Esophagus mucosa (tissue), 1 donor: ENCODE data around the gene LIN54. TPM values are rescaled to one million over a fixed set of nuclear protein-coding genes. Genes with fewer than 3 reads are reported as not detected.
"Not testable (repeated sequence)": the region's sequence is repeated elsewhere in the genome, so short reads cannot be mapped to it uniquely, and the experiment has no call there.

Experiments
- ATAC-seq: fragments of 200-7000 bp; cut with Tn5 transposase; one replicate; pipeline ENCODE4 v1.9.1; 2020
- total RNA-seq: library from RNA; stranded (reverse); gene quantifications from one replicate; pipeline ENCODE4 v1.2.4, GENCODE V29; 2023
- donor health status: DM: yes; HTN: yes; CAD: no.

Gene LIN54
- total RNA-seq: 12.0 TPM

DNA sequence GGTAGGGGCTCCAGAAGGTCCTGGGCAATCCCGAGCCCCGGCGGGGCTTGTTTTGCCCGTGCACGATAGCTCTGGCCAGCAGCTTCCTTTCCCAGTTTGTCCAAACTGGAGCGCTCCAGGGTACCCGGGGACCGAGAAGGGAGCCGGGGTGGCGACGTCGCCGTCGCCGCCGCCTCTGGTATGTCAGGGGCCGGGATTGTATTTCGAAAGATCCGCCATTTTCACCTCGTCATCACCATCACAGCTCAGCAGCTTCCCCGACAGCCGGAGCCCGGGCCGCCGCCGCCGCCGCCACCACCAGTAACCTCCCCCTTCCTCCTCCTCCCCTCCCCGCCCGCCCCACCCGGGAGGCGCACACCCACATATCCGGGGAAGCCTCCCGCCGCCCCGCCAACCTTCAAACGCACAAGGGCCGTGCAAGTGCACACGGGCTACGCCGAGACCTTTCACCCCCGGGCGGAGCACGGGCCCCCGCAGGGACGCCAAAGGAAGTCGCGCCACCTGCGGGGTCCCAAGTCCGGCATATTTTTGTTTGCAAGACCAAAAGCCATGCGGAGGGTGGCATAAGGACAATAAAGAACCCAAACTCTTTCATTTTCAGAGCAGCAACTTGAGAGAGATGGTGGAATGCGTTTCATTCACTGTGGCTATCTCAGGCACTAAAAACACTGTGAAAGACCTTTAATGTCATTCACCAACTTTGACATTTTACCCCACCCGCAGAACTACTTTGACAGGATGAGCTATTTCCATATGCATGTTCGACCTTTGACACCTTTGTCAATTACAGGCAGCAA lies at the start of gene LIN54:
Gene LIN54 (minus strand): TSS at position 302 of the 797 bp plus-strand sequence. CDS start 25,979 bp downstream, outside the sequence.
- peak; percentile 59 for ATAC-seq

DNA sequence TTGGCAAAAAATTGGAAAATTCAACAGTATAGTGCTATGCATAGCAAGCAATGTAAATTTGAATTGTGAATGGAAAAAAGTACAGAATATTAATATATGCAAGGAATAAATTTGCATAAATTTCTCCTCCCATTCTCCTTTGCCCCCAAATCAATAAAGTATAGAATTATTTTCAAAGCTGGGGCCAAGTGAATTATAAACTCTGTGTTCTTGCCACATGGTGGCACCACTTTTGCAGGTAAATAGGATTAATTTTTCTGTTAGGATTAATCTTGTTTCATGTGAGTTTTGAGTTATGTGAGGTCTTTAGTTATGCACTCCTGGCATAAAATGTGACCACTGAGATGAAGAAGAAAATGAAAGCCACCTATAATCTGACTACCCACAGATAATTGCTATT lies 44.3 kb upstream of the LIN54 start:
- no peak for ATAC-seq

DNA sequence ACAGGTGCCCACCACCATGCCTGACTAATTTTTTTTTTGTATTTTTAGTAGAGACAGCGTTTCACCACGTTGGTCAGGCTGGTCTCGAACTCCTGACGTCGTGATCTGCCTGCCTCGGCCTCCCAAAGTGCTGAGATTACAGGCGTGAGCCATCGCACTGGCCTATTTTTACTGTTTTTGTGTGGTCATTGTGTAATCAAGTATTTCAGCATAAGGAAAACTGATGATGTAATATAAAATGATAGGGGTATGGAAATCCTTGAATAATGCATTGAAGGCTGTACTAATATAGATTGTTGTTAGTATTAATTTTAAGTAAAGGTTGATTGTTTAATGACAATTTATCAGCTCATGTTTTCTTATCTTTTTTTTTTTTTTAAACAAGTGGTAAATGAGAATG lies 38.2 kb upstream of the LIN54 start:
- ATAC-seq: not testable (repeated sequence)

DNA sequence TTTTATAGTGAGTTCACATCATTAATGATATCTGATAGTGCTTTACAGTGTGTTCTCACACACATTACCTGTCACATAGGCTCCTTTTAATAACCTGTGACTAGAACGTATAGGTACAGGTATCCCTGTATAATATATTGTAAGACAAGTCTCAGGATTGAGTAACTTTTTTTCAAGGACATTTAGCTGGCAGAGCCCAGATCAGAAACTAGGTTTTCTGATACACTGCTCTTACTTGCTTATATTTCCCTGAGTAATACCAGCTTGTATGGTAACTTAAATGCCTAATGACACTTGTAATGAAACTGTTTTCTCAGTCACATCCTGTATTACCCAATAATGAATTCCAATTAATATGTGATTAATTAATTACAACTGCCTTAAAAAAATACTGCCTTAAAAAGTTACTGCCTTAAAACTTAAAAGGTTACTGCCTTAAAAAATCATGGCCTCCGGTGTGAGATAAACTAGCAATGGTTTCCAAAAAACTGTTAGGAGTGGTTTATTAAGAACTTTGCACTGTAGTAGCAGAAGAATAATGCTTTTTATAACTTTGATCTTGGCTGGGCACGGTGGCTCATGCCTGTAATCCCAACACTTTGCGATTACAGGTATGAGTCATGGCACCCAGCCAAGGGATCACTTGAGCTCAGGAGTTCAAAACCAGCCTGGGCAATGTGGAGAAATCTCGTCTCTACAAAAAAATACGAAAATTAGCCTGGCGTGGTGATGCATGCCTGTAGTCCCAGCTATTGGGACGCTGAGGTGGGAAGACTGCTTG lies 36.3 kb upstream of the LIN54 start:
- ATAC-seq: no peak

DNA sequence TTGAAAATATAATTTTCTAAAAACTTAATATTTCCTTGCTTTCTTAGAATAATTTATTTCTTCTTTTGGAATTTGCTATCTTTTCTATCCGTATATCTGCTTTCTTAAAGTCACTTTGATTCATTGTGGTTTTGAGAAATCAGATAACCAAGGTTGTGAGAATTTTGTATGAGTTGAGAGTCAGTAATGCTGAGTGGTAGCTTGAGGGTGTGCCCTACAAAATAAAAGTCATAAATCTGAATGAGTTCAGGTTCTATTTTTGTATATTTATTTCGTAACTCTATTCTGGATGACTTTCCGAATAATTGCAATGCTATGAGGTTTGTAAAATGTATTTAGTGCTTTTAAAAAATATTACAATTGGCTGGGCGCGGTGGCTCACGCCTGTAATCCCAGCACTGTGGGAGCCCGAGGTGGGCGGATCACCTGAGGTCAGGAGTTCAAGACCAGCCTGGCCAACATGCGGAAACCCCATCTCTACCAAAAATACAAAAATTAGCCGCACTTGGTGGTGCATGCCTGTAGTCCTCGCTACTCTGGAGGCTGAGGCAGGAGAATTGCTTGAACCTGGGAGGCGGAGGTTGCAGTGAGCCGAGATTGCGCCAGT lies 33.3 kb upstream of the LIN54 start:
- no peak for ATAC-seq

- ATAC-seq: not testable (repeated sequence)
Measured at GRCh38 chr4:83043157-83043556, 32.5 kb upstream of the LIN54 start.

- no peak for ATAC-seq
Measured at GRCh38 chr4:83040269-83040668, 29.6 kb upstream of the LIN54 start.

- ATAC-seq: no peak
Measured at GRCh38 chr4:83036991-83037665, 26.5 kb upstream of the LIN54 start.

DNA sequence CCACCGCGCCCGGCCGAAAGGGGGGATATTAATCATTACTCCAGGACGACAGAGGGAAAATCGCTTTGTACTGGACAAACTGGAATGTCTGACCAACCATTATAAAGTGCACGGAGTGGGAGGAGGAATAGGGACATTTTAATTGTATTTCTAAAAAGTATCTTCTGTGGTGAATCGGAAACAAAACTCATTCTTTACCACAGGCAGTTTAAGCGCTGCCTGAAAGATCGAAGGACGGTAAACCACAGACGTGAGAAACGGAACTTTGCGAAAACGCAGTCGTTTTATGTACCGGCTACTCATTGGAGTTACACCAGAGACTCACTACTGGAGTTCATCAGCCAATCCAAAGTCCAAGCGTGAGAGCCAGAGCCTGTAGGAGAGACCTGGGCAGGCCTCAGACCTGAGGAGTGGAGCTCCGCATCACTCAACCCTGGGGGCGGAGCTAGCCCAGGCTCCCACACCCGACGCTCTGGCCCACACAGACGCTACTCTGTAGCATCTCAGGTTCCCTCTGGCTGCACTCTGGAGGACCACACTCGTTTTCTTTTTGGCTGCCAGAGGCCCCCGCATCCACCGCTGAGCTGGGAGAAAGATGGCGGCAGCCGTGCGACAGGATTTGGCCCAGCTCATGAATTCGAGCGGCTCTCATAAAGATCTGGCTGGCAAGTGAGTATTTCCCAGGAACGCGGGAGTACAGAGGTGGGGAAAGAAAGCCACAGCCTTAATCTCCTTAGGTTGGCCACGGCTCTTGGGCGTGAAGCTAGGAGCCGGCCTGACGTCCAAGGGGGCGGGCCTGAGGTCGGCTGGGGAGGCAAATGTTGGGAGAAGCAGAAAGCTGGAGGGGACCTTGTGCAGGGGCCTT lies 24.2 kb upstream of the LIN54 start, which contains the start of gene COPS4:
Gene COPS4 (plus strand): TSS at position 554 of the 865 bp plus-strand sequence. CDS start 42 bp downstream, at position 596.
- ATAC-seq: peak; percentile 100

- ATAC-seq: no peak
Measured at GRCh38 chr4:83029688-83030087, 19.1 kb upstream of the LIN54 start.

DNA sequence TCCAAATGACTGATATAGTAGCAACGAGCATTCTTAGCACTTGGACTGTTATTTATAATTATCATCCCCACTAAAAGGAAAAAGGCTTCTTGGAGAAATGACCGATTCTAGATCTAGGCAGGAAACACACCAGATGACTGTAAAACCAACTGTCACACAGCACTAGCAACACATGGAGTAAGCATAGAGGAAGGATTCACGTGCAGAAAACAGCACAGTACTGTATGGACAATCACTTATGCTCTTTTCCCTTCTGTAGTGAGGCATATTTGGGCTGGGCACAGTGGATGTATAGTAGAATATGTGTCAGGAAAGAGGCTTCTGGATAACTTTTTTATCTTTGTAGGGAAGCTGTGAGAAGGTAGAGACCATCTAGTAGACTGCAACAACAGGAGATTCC lies 18.4 kb upstream of the LIN54 start:
- ATAC-seq: no peak

DNA sequence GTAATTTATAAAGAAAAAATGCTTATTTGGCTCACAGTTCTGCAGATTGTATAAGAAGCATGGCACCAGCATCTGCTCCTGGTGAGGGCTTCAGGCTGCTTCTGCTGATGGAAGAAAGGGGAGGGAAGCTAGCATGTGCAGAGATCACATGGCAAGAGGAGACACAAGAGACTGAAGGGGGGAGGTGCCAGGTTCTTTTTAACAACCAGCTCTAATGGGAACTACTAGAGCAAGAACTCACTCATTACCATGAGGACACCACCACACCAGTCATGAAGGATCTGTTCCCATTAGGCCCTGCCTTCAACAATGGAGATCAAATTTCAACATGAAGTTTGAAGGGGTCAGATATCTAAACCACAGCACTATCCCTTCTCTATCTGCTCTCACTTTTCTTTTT lies 14.9 kb upstream of the LIN54 start:
- no peak for ATAC-seq

DNA sequence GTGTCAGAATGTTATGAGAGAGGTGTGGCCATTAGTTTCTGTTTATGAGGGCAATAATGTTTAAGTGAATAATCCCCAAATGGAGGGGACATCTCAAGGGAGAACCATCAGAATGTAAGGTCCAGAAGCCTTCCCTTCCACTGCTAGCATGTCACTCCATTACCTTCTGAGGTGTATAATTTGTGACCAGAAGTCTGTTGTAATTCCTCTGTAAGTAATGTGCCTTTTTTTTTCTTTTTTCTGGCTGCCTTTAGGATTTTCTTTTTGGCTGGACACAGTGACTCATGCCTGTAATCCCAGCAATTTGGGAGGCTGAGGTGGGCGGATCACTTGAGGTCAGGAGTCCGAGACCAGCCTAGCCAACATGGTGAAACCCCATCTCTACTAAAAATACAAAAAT lies 13.6 kb upstream of the LIN54 start:
- no peak for ATAC-seq

DNA sequence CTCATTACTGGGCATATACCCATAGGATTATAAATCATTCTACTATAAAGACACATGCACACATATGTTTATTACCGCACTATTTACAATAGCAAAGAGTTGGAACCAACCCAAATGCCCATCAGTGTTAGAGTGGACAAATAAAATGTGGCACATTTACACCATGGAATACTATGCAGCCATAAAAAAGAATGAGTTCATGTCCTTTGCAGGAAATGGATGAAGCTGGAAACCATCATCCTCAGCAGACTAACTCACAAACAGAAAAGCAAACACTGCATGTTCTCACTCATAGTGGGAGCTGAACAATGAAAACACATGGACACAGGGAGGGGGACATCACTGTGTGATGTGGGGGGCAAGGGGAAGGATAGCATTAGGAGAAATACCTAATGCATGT lies 13.0 kb upstream of the LIN54 start:
- ATAC-seq: not testable (repeated sequence)

DNA sequence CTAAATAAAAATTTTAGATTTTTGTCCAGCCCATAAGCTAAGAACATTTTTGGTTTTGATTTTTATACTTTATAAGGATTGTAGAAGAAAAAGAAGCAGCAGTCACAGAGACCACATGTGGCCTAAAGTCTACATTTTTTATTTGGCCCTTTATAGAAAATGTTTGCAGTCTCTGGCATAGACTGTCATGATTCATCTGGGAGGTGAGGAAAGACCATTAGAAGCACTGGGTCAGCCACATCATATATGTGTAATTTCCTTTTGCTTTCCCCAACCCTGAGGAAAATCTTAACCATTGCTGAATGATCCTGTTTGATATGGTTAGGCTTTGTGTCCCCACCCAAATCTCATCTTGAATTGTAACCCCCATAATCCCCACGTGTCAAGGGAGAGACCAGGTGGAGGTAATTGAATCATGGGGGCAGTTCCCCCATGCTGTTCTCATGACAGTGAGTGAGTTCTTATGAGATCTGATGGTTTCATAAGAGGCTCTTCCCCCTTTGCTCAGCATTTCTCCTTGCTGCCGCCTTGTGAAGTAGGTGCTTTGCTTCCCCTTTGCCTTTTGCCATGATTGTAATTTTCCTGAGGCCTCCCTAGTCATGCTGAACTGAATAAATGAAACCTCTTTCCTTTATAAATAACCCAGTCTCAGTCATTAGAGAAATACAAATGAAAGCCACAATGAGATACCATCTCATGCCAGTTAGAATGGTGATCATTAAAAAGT lies 12.3 kb upstream of the LIN54 start:
- ATAC-seq: no peak

- ATAC-seq: no peak
Measured at GRCh38 chr4:83019794-83020494, 9.3 kb upstream of the LIN54 start.

GRCh38 chr4:83013902-83014301 lies 3.3 kb upstream of the LIN54 start:
- ATAC-seq: no peak

DNA sequence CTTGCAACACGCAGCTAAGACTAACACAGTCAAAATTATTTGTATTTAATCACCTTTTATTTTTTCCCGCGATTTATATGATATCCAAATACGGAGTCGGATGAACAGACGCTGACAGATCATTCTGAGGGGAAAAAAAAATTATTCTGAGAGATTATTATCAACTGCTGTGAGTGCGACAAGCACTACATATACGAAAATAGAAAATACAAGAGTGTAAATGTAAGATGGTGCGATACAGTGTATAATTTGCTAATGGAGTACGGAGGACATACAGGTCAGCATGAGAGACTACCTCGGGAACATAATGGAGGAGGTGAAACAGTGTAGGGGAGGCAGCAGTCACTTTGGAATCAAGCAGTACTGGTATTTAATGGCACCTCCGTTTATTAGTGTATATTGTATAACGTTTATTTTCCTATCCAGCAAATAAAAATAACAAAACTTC lies 2.8 kb upstream of the LIN54 start:
- ATAC-seq: no peak

GRCh38 chr4:83012687-83013419 lies 2.2 kb upstream of the LIN54 start:
- ATAC-seq: peak; percentile 98
